Omental fat pad (tissue), 4 donors: ENCODE measurements around the gene ZNRF3. TPM values are rescaled to one million over a fixed set of nuclear protein-coding genes. Genes with fewer than 3 reads are reported as not detected.
A peak's percentile ranks its signal among the peaks of the same experiment; 100 is the strongest.

ENCODE experiments used
- ATAC-seq: fragments of 150-250 bp; one replicate; pipeline ENCODE4 v1.9.1; 2016; ENCODE audit warnings: mild to moderate bottlenecking, moderate library complexity; ENCODE audit not compliant: low FRiP score
- DNase-seq: peaks from one replicate; pipeline ENCODE4 v3.0.0-alpha.2; 2019; ENCODE audit warnings: low spot score
- small RNA-seq: library from RNA; depleted of rRNA; stranded (forward); fragments of <200 nt; gene quantifications from one replicate; pipeline ENCODE3, GENCODE V24; 2016
- total RNA-seq, 4 donors: library from RNA; depleted of rRNA; stranded (reverse); fragments of >200 nt; gene quantifications; one replicate each; pipeline ENCODE4 v1.1.0, GENCODE V29; 2016
- TF ChIP-seq, protein P1 (sequence below), 3 donors: fragments of 450-650 bp; IDR thresholded peaks; one replicate each; pipeline ENCODE4 v1.5.1; 2016 to 2017; ENCODE audit warnings: antibody characterized with exemption in 3 of 3, mild to moderate bottlenecking in 3 of 3, moderate library complexity in 2 of 3

Gene ZNRF3
- total RNA-seq, 4 donors from 2014 or later, result 7.7 to 14.4 (median 8.2) TPM

DNA sequence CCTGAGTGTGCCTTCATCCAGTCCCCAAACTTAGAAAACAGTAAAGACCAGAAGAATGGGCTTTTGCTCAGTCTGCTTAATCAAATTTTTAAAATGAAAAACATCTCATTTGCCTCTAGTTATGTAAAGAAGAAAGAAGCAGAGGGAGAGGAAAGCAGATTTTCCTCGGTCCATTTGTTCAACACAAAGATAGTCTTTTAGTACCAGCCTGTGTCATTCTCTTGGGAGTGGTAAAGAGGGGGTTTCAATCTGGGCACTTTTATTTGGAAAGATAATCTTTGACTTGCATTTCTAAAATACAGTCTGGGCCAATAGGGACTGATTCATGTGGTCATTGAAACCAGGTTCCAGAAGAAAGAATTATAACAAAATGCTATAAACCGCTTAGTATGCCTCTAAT, 218.9 kb downstream of the ZNRF3 start:
- TF ChIP-seq, protein P1, sequence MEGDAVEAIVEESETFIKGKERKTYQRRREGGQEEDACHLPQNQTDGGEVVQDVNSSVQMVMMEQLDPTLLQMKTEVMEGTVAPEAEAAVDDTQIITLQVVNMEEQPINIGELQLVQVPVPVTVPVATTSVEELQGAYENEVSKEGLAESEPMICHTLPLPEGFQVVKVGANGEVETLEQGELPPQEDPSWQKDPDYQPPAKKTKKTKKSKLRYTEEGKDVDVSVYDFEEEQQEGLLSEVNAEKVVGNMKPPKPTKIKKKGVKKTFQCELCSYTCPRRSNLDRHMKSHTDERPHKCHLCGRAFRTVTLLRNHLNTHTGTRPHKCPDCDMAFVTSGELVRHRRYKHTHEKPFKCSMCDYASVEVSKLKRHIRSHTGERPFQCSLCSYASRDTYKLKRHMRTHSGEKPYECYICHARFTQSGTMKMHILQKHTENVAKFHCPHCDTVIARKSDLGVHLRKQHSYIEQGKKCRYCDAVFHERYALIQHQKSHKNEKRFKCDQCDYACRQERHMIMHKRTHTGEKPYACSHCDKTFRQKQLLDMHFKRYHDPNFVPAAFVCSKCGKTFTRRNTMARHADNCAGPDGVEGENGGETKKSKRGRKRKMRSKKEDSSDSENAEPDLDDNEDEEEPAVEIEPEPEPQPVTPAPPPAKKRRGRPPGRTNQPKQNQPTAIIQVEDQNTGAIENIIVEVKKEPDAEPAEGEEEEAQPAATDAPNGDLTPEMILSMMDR (IDR thresholded peaks at IDR 0.05), result no peak
- DNase-seq, result no peak
- ATAC-seq, result no peak

DNA sequence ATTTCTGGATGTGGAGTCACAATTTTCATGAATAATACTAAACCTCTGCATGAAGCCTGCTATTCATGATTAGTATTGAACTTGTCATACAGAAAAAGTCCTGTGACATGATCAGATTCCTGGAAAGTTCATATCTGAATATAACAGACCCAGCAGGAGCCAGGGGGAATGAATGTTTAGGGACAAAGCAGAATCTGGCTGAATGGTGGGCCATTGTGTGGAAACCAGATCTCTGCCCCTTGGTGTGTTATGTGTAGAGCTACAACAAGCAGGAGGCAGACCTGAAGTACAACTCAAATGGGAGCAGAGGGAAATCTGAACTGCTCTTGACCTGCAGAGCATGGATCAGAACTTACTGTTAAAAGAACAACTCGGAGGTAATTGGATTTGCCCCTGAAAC, 219.7 kb downstream of the ZNRF3 start:
- ATAC-seq (no peak), DNase-seq (no peak)
- TF ChIP-seq, protein P1 (IDR thresholded peaks at IDR 0.05), result no peak

DNA sequence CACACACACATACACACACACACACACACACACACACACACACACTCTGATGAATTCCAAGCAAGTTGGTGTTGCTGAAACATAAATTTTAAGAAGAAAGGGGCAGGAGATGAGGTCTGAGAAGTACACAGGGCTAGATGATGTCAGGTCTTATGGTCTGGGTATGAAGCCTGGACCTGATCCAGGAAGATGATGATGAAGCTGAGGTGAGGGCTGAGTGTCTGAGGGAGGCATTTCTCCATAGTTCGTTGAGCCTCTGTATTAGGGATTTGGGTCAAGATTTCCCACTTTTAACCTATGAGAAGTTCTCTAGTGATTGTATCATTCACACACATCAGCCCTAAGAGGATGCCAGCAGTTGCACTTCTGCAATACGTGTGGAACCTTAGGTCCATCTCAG, 222.1 kb downstream of the ZNRF3 start:
- DNase-seq, result no peak
- TF ChIP-seq, protein P1 (IDR thresholded peaks at IDR 0.05), result no peak

DNA sequence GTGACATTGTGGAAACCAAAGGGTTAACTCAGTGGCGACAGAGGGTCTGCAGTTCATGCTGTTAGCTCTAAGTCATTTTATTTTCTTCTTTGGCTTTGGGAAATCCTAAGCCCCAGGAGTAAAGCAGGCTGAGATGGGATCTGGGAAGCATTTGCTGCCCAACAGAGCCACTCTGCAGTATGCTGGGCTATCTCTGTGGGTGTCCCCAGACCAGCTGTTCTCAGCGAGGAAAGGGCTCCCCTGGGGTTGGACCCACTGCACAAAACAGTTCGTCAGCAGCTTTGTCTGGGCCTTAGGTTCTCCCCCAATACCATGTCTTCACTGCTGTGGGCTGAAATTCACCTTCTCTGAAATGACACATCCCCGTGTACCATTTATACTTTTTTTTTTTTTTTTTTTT, 223.5 kb downstream of the ZNRF3 start:
- DNase-seq (no peak), ATAC-seq (no peak)
- TF ChIP-seq, protein P1 (IDR thresholded peaks at IDR 0.05), result no peak

More for the DNA sequence above, 222.1 kb downstream of the ZNRF3 start:
- ATAC-seq, result peak; percentile 25

Small RNA genes within 50 kb of the gene (small RNA-seq; reads per million reads assigned to genes)
- not detected for gene Z93930.1

Other genes with a start within 250 kb of the ZNRF3 start
- 100 to 1,000 TPM in 1 of 4 donors, 10 to 100 TPM in 3; 28.6 to 103 (median 50.6) TPM for gene TTC28, start 203.7 kb upstream of the ZNRF3 start, total RNA-seq
- 1 to 10 TPM; 2.9 to 7.4 (median 4.7) TPM for gene CHEK2, start 141.8 kb upstream of the ZNRF3 start, total RNA-seq
- gene HSCB, start 141.5 kb upstream of the ZNRF3 start, total RNA-seq, result 10 to 100 TPM in 3 of 4 donors, 1 to 10 TPM in 1; 9.5 to 21.0 (median 14.8) TPM
- gene CCDC117, start 110.9 kb upstream of the ZNRF3 start, total RNA-seq, result 10 to 100 TPM; 10.1 to 22.9 (median 18.2) TPM
- 100 to 1,000 TPM; 208 to 343 (median 245) TPM for gene XBP1, start 83.0 kb upstream of the ZNRF3 start, total RNA-seq
- not detected for gene C22orf31, start 178.3 kb downstream of the ZNRF3 start, total RNA-seq
- 10 to 100 TPM; 11.1 to 23.8 (median 13.9) TPM for gene KREMEN1, start 189.5 kb downstream of the ZNRF3 start, total RNA-seq